ENCODE results near the gene SUGT1.
"Not testable (repeated sequence)": the region's sequence is repeated elsewhere in the genome, so short reads cannot be mapped to it uniquely, and the experiment has no call there.

SUGT1 gene

GRCh38 chr13:52707375-52707774, 54.7 kb downstream of the SUGT1 start:
- DNase-seq (ENCODE audit: extremely low read depth, insufficient read length), result no peak
- H3K36me3 ChIP-seq (ENCODE audit: control insufficient read depth, insufficient read depth, low read length), result no peaks in the 10 kb centered on the region
- peak; percentile 2 for TF ChIP-seq CTCF (IDR thresholded peaks at IDR 0.05; ENCODE audit: insufficient read depth, low read length, poor library complexity, severe bottlenecking)
- H3K27me3 ChIP-seq (replicated peaks; ENCODE audit: control insufficient read depth, insufficient read depth, low read length), result no peaks in the 10 kb centered on the region
- no peak overlapping the region for H3K4me3 ChIP-seq (replicated peaks; ENCODE audit: low read depth, low read length)

GRCh38 chr13:52708266-52708665, 55.6 kb downstream of the SUGT1 start:
- not testable (repeated sequence) for DNase-seq (ENCODE audit: extremely low read depth, insufficient read length); H3K27me3 ChIP-seq (replicated peaks; ENCODE audit: control insufficient read depth, insufficient read depth, low read length); H3K36me3 ChIP-seq (ENCODE audit: control insufficient read depth, insufficient read depth, low read length); H3K4me3 ChIP-seq (replicated peaks; ENCODE audit: low read depth, low read length)

- no peak for TF ChIP-seq CTCF (IDR thresholded peaks at IDR 0.05; ENCODE audit: insufficient read depth, low read length, poor library complexity, severe bottlenecking)
- no peaks in the 10 kb centered on the region for H3K27me3 ChIP-seq (replicated peaks; ENCODE audit: control insufficient read depth, insufficient read depth, low read length)
- H3K36me3 ChIP-seq (ENCODE audit: control insufficient read depth, insufficient read depth, low read length), result no peaks in the 10 kb centered on the region
- H3K4me3 ChIP-seq (replicated peaks; ENCODE audit: low read depth, low read length), result no peak overlapping the region
- no peak for DNase-seq (ENCODE audit: extremely low read depth, insufficient read length)
These were observed 58.6 kb downstream of the SUGT1 start for GRCh38 chr13:52711286-52711685.

- no peak for DNase-seq (ENCODE audit: extremely low read depth, insufficient read length)
- H3K4me3 ChIP-seq (replicated peaks; ENCODE audit: low read depth, low read length), result no peak overlapping the region
- no peaks in the 10 kb centered on the region for H3K27me3 ChIP-seq (replicated peaks; ENCODE audit: control insufficient read depth, insufficient read depth, low read length)
- TF ChIP-seq CTCF (IDR thresholded peaks at IDR 0.05; ENCODE audit: insufficient read depth, low read length, poor library complexity, severe bottlenecking), result no peak
- no peaks in the 10 kb centered on the region for H3K36me3 ChIP-seq (ENCODE audit: control insufficient read depth, insufficient read depth, low read length)
These were observed 59.7 kb downstream of the SUGT1 start for GRCh38 chr13:52712385-52712784.

GRCh38 chr13:52713894-52714293, 61.3 kb downstream of the SUGT1 start:
- DNase-seq (ENCODE audit: extremely low read depth, insufficient read length), result no peak
- TF ChIP-seq CTCF (IDR thresholded peaks at IDR 0.05; ENCODE audit: insufficient read depth, low read length, poor library complexity, severe bottlenecking), result no peak

GRCh38 chr13:52720904-52721303, 68.3 kb downstream of the SUGT1 start:
- H3K4me3 ChIP-seq (replicated peaks; ENCODE audit: low read depth, low read length); DNase-seq (ENCODE audit: extremely low read depth, insufficient read length); H3K27me3 ChIP-seq (replicated peaks; ENCODE audit: control insufficient read depth, insufficient read depth, low read length); H3K36me3 ChIP-seq (ENCODE audit: control insufficient read depth, insufficient read depth, low read length): not testable (repeated sequence)

More at GRCh38 chr13:52713894-52714293, 61.3 kb downstream of the SUGT1 start:
- Histone ChIP-seq H3K27me3 (replicated peaks; ENCODE audit: control insufficient read depth, insufficient read depth, low read length) (no peaks in the 10 kb centered on the region), H3K36me3 (ENCODE audit: control insufficient read depth, insufficient read depth, low read length) (no peaks in the 10 kb centered on the region), H3K4me3 (replicated peaks; ENCODE audit: low read depth, low read length) (no peak overlapping the region)

GRCh38 chr13:52721356-52721755, 68.7 kb downstream of the SUGT1 start:
- DNase-seq (ENCODE audit: extremely low read depth, insufficient read length); H3K4me3 ChIP-seq (replicated peaks; ENCODE audit: low read depth, low read length); H3K27me3 ChIP-seq (replicated peaks; ENCODE audit: control insufficient read depth, insufficient read depth, low read length); H3K36me3 ChIP-seq (ENCODE audit: control insufficient read depth, insufficient read depth, low read length): not testable (repeated sequence)
